Measurements from ENCODE around the gene TBC1D16. TPM values are rescaled to one million over a fixed set of nuclear protein-coding genes. Genes with fewer than 3 reads are reported as not detected.

Gene TBC1D16
- total and polyA plus RNA-seq, 10 of the 15 experiments (the other 5 are each of a cell fraction or from before 2014, with no cell fraction given): 0.01 to 0.13 (median 0.06) TPM; not detected in 3

DNA sequence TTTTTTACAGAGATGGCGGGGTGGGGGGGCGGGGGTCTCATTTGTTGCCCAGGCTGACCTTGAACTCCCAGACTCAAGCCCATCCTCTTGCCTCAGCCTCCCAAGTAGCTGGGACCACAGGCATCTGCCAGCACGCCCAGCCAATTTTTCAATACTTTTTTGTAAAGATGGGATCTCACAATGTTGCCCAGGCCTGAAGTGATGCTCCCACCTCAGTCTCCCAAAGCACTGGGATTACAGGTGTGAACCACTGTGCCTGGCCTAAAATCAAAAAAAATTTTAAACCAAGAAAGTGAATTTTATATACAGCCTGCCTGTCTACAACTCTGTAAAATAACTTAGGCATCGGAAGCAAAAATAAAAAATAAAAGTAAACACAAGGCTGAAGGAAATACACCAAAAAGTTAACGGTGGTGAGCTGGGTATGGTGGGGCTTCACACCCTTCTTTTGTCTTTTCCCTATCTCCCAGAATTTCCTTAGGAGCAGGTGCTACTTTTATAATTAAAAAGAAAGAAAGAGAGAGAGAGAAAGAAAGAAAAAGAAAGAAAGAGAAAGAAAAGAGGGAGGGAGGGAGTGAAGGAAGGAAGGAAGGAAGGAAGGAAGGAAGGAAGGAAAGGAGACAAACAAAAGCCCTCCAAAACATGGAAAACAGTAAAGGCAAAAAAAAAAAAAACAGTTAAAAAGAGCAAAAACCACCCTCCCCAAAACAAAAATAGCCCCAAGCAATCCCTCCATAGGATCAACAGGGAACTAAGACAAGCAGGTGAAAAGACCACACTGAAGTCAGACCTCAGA lies 51.4 kb downstream of the TBC1D16 start:
- Histone ChIP-seq H4K20me1 (ENCODE audit: control insufficient read depth, insufficient read depth) (no peaks in the 10 kb centered on the region), H3K4me2 (ENCODE audit: control insufficient read depth, insufficient read depth) (no peak overlapping the region), H3K9me3 (replicated peaks; ENCODE audit: control insufficient read depth, insufficient read depth, low read length) (no peaks in the 10 kb centered on the region), H3K4me3 (no peak overlapping the region), H3K4me1 (ENCODE audit: control insufficient read depth, insufficient read depth, low read length) (no peaks in the 10 kb centered on the region), H3K27me3 (replicated peaks in 1 of 2; ENCODE audit: control insufficient read depth in 2 of 2, insufficient read depth in 2 of 2, low read length in 1 of 2) (peaks cover 1 to 2% of the 10 kb centered on the region in 2 experiments; a peak in 2 of 4 replicates), H3K36me3 (ENCODE audit: control insufficient read depth in 2 of 2, insufficient read depth in 2 of 2, low read length in 1 of 2) (no peaks in the 10 kb centered on the region), H3K27ac (ENCODE audit: control insufficient read depth, insufficient read depth) (no peak overlapping the region), H3K9ac (ENCODE audit: control insufficient read depth, insufficient read depth, low read length) (no peak overlapping the region), H3K79me2 (ENCODE audit: control insufficient read depth, insufficient read depth, low read length) (no peaks in the 10 kb centered on the region), H2AFZ (ENCODE audit: control insufficient read depth, low read depth, low read length) (no peak overlapping the region)
- no TSS peak for BruUV-seq (replicated peaks)
- ChIA-PET CTCF (no interaction called here), RAD21 (ENCODE audit: unreplicated experiment) (no interaction called here), POLR2A (no interaction called here), SMC1A (ENCODE audit: uncharacterized antibody, unreplicated experiment) (no interaction called here)
- no peak for DNase-seq (ENCODE audit: low read depth, low spot score)
- TF ChIP-seq RAD51 (IDR thresholded peaks at IDR 0.05) (no peak), TARDBP (IDR thresholded peaks at IDR 0.05; ENCODE audit: borderline replicate concordance) (no peak)
- no peak for ATAC-seq
- in situ Hi-C loops (cut with MboI): no loop called here
- FAIRE-seq: no peak
- WGBS (ENCODE audit: insufficient coverage, insufficient replicate concordance, low lambda C conversion rate, missing lambda C conversion rate): 29% methylated on average over 5 of the region's 5 CpGs
- intact Hi-C loops (cut with micrococcal nuclease; ENCODE audit: unreplicated experiment): no loop called here

- Histone ChIP-seq H3K9ac (ENCODE audit: control insufficient read depth, insufficient read depth, low read length) (no peak overlapping the region), H3K9me3 (replicated peaks; ENCODE audit: control insufficient read depth, insufficient read depth, low read length) (no peaks in the 10 kb centered on the region), H3K36me3 (ENCODE audit: control insufficient read depth in 2 of 2, insufficient read depth in 2 of 2, low read length in 1 of 2) (no peaks in the 10 kb centered on the region), H3K4me1 (ENCODE audit: control insufficient read depth, insufficient read depth, low read length) (no peaks in the 10 kb centered on the region), H3K27ac (ENCODE audit: control insufficient read depth, insufficient read depth) (no peak overlapping the region), H3K4me2 (ENCODE audit: control insufficient read depth, insufficient read depth) (no peak overlapping the region), H3K79me2 (ENCODE audit: control insufficient read depth, insufficient read depth, low read length) (no peaks in the 10 kb centered on the region), H3K4me3 (no peak overlapping the region), H4K20me1 (ENCODE audit: control insufficient read depth, insufficient read depth) (no peaks in the 10 kb centered on the region), H2AFZ (ENCODE audit: control insufficient read depth, low read depth, low read length) (no peak overlapping the region), H3K27me3 (replicated peaks in 1 of 2; ENCODE audit: control insufficient read depth in 2 of 2, insufficient read depth in 2 of 2, low read length in 1 of 2) (no peaks in the 10 kb centered on the region; a peak in 1 of 4 replicates)
- in situ Hi-C loops (cut with MboI) (no loop called here), intact Hi-C loops (cut with micrococcal nuclease; ENCODE audit: unreplicated experiment) (no loop called here)
- ChIA-PET CTCF (interaction anchor here (0.6 kb wide), 2 partner anchors 25 to 238 kb away, joined by 3 read pairs; no protein-coding TSS in a partner anchor), RAD21 (ENCODE audit: unreplicated experiment) (no interaction called here), POLR2A (no interaction called here), SMC1A (ENCODE audit: uncharacterized antibody, unreplicated experiment) (no interaction called here)
- DNase-seq (ENCODE audit: low read depth, low spot score): no peak
- BruUV-seq (replicated peaks): no TSS peak
- no peak for ATAC-seq
- WGBS (ENCODE audit: insufficient coverage, insufficient replicate concordance, low lambda C conversion rate, missing lambda C conversion rate): 57% methylated on average over 14 of the region's 14 CpGs
- TF ChIP-seq SMAD1 (IDR thresholded peaks at IDR 0.05; ENCODE audit: low read depth, partially characterized antibody) (no peak), FOXK2 (IDR thresholded peaks at IDR 0.05) (no peak), CHD4 (IDR thresholded peaks at IDR 0.05) (no peak), CEBPB (IDR thresholded peaks at IDR 0.05; ENCODE audit: borderline replicate concordance in 1 of 2, low read depth in 2 of 2, low read length in 2 of 2) (no peak), MXI1 (IDR thresholded peaks at IDR 0.05; ENCODE audit: low read depth, low read length) (no peak), POLR2AphosphoS5 (IDR thresholded peaks at IDR 0.05; ENCODE audit: low read length) (no peak), HDAC6 (IDR thresholded peaks at IDR 0.05; ENCODE audit: unreplicated experiment) (no peak), FOXM1 (IDR thresholded peaks at IDR 0.05; ENCODE audit: low read depth, low read length) (no peak), POLR2A (IDR thresholded peaks at IDR 0.05; ENCODE audit: low read depth, low read length) (no peak), GABPA (IDR thresholded peaks at IDR 0.05; ENCODE audit: low read depth) (no peak), RBBP5 (conservative IDR thresholded peaks at IDR 0.05) (no peak), KAT2A (conservative IDR thresholded peaks at IDR 0.05; ENCODE audit: control insufficient read depth, low read depth, low read length) (no peak), SIX5 (IDR thresholded peaks at IDR 0.05; ENCODE audit: low read depth, low read length, severe bottlenecking) (no peak)
- TF ChIP-seq, protein P1, sequence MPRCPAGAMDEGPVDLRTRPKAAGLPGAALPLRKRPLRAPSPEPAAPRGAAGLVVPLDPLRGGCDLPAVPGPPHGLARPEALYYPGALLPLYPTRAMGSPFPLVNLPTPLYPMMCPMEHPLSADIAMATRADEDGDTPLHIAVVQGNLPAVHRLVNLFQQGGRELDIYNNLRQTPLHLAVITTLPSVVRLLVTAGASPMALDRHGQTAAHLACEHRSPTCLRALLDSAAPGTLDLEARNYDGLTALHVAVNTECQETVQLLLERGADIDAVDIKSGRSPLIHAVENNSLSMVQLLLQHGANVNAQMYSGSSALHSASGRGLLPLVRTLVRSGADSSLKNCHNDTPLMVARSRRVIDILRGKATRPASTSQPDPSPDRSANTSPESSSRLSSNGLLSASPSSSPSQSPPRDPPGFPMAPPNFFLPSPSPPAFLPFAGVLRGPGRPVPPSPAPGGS (IDR thresholded peaks at IDR 0.05; ENCODE audit: borderline replicate concordance, insufficient read depth, low read depth, low read length, poor library complexity, severe bottlenecking): no peak
- no peak for FAIRE-seq
Observed at GRCh38 chr17:79983456-79983855, 52.2 kb downstream of the TBC1D16 start.

Measured in GM12878 (cell line).